ENCODE measurements around the gene ADGRF4. TPM values are rescaled to one million over a fixed set of nuclear protein-coding genes. Genes with fewer than 3 reads are reported as not detected.

Gene ADGRF4
- total and polyA plus RNA-seq, 5 donors from 2014 or later = not detected

DNA sequence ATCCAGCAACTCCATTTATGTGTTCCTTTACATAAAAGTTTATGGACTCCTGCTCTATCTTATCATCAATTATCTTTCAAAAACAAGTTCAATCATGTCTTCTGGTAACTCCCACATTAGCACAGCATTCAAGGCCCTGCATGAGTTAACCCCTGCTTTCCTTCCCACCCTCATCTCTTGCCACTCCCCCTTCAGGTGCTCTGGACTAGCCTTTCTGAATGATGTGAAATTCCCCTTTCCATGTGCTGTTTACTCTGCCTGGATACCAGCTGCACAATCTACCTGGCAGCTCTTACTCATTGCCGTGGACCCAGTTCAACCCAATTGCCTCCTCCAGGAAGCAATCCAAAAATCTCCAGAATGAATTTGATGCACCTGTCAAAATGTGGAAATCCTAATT lies 11.9 kb downstream of the ADGRF4 start:
- H3K9me3 ChIP-seq (ENCODE audit: control insufficient read depth in 2 of 2, low read length in 2 of 2) = no peaks in the 10 kb centered on the region
- H3K36me3 ChIP-seq (ENCODE audit: control insufficient read depth, insufficient read depth, low read length) = no peaks in the 10 kb centered on the region
- no peaks in the 10 kb centered on the region for H3K4me1 ChIP-seq (ENCODE audit: control insufficient read depth, insufficient read depth, low read length, poor library complexity, severe bottlenecking)
- H3K27me3 Mint-ChIP-seq = no peaks in the 10 kb centered on the region
- ATAC-seq (ENCODE audit: low read depth in 2 of 2) (no peak), DNase-seq (no peak)
- H3K9me3 Mint-ChIP-seq = peaks cover 0 to under 1% (median 0%) of the 10 kb centered on the region in 7 donors
- no peaks in the 10 kb centered on the region for H3K27me3 ChIP-seq (ENCODE audit: control insufficient read depth, insufficient read depth, low read length)
- no peaks in the 10 kb centered on the region for H3K36me3 Mint-ChIP-seq
- H3K27ac ChIP-seq (ENCODE audit: insufficient read depth, low read length, poor library complexity, severe bottlenecking) = no peak overlapping the region
- no peak overlapping the region for H3K4me3 Mint-ChIP-seq
- H3K4me3 ChIP-seq (ENCODE audit: low read depth, low read length) = no peak overlapping the region
- no peak overlapping the region for H3K27ac Mint-ChIP-seq
- H3K4me1 Mint-ChIP-seq = no peaks in the 10 kb centered on the region

- ATAC-seq (ENCODE audit: low read depth in 2 of 2) (no peak), DNase-seq (no peak)
- Histone ChIP-seq H3K9me3 (ENCODE audit: control insufficient read depth in 2 of 2, low read length in 2 of 2) (no peaks in the 10 kb centered on the region), H3K36me3 (ENCODE audit: control insufficient read depth, insufficient read depth, low read length) (no peaks in the 10 kb centered on the region), H3K27ac (ENCODE audit: insufficient read depth, low read length, poor library complexity, severe bottlenecking) (no peak overlapping the region), H3K4me1 (ENCODE audit: control insufficient read depth, insufficient read depth, low read length, poor library complexity, severe bottlenecking) (no peaks in the 10 kb centered on the region), H3K27me3 (ENCODE audit: control insufficient read depth, insufficient read depth, low read length) (no peaks in the 10 kb centered on the region), H3K4me3 (ENCODE audit: low read depth, low read length) (no peak overlapping the region)
- Mint-ChIP-seq H3K27ac (no peak overlapping the region), H3K4me3 (no peak overlapping the region), H3K27me3 (no peaks in the 10 kb centered on the region), H3K9me3 (peaks cover 0 to 1% (median 0%) of the 10 kb centered on the region in 7 donors), H3K36me3 (no peaks in the 10 kb centered on the region), H3K4me1 (peaks cover 0 to 4% (median 0%) of the 10 kb centered on the region in 4 donors)
Measured at GRCh38 chr6:47713200-47713599, 14.8 kb downstream of the ADGRF4 start.

GRCh38 chr6:47714802-47715201 lies 16.4 kb downstream of the ADGRF4 start:
- ATAC-seq (ENCODE audit: low read depth in 2 of 2) = no peak
- H3K36me3 ChIP-seq (ENCODE audit: control insufficient read depth, insufficient read depth, low read length) = no peaks in the 10 kb centered on the region
- no peaks in the 10 kb centered on the region for H3K27me3 Mint-ChIP-seq
- H3K36me3 Mint-ChIP-seq = no peaks in the 10 kb centered on the region
- H3K27me3 ChIP-seq (ENCODE audit: control insufficient read depth, insufficient read depth, low read length) = no peaks in the 10 kb centered on the region
- no peak overlapping the region for H3K4me3 Mint-ChIP-seq
- H3K9me3 Mint-ChIP-seq = peaks cover 0 to 2% (median 0%) of the 10 kb centered on the region in 7 donors
- H3K4me3 ChIP-seq (ENCODE audit: low read depth, low read length) = no peak overlapping the region
- H3K4me1 Mint-ChIP-seq = peaks cover 0 to 4% (median 0%) of the 10 kb centered on the region in 4 donors
- H3K4me1 ChIP-seq (ENCODE audit: control insufficient read depth, insufficient read depth, low read length, poor library complexity, severe bottlenecking) = no peaks in the 10 kb centered on the region
- DNase-seq = no peak
- no peak overlapping the region for H3K27ac Mint-ChIP-seq
- no peaks in the 10 kb centered on the region for H3K9me3 ChIP-seq (ENCODE audit: control insufficient read depth in 2 of 2, low read length in 2 of 2)
- no peak overlapping the region for H3K27ac ChIP-seq (ENCODE audit: insufficient read depth, low read length, poor library complexity, severe bottlenecking)

DNA sequence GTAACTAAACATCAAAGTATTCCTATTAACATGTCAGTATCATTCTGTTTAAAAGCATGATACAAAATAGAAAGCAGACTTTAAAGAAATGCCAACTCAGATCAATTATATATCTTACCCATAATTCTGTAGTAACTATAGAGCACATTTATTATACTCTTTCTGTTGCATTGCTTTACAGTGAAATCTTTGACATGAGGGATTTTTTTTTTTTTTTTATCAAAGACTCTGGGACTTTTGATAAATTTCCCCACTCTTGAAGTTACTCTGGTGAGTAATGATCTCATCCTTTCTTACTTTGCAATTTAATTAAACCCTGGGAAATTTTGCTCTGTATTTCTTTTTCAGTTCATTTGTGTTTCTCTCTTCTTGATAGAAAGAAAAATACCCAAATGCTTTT lies 17.4 kb downstream of the ADGRF4 start:
- Mint-ChIP-seq H3K4me1 (peaks cover 0 to 4% (median 0%) of the 10 kb centered on the region in 4 donors), H3K9me3 (peaks cover 0 to 4% (median 0%) of the 10 kb centered on the region in 7 donors), H3K4me3 (no peak overlapping the region), H3K27me3 (no peaks in the 10 kb centered on the region), H3K27ac (no peak overlapping the region), H3K36me3 (no peaks in the 10 kb centered on the region)
- no peak overlapping the region for H3K27ac ChIP-seq (ENCODE audit: insufficient read depth, low read length, poor library complexity, severe bottlenecking)
- ATAC-seq (ENCODE audit: low read depth in 2 of 2) (no peak), DNase-seq (no peak)
- no peaks in the 10 kb centered on the region for H3K4me1 ChIP-seq (ENCODE audit: control insufficient read depth, insufficient read depth, low read length, poor library complexity, severe bottlenecking)
- H3K9me3 ChIP-seq (ENCODE audit: control insufficient read depth in 2 of 2, low read length in 2 of 2) = no peaks in the 10 kb centered on the region
- no peak overlapping the region for H3K4me3 ChIP-seq (ENCODE audit: low read depth, low read length)
- no peaks in the 10 kb centered on the region for H3K27me3 ChIP-seq (ENCODE audit: control insufficient read depth, insufficient read depth, low read length)
- no peaks in the 10 kb centered on the region for H3K36me3 ChIP-seq (ENCODE audit: control insufficient read depth, insufficient read depth, low read length)

- Histone ChIP-seq H3K36me3 (ENCODE audit: control insufficient read depth, insufficient read depth, low read length) (no peaks in the 10 kb centered on the region), H3K4me3 (ENCODE audit: low read depth, low read length) (no peak overlapping the region), H3K9me3 (ENCODE audit: control insufficient read depth in 2 of 2, low read length in 2 of 2) (no peaks in the 10 kb centered on the region), H3K4me1 (ENCODE audit: control insufficient read depth, insufficient read depth, low read length, poor library complexity, severe bottlenecking) (no peaks in the 10 kb centered on the region), H3K27me3 (ENCODE audit: control insufficient read depth, insufficient read depth, low read length) (no peaks in the 10 kb centered on the region), H3K27ac (ENCODE audit: insufficient read depth, low read length, poor library complexity, severe bottlenecking) (no peak overlapping the region)
- Mint-ChIP-seq H3K27ac (peak overlapping the region in 1 of 3 donors; percentile 65), H3K36me3 (no peaks in the 10 kb centered on the region), H3K27me3 (no peaks in the 10 kb centered on the region), H3K4me3 (no peak overlapping the region), H3K4me1 (peaks cover 0 to 4% (median 0%) of the 10 kb centered on the region in 4 donors), H3K9me3 (peaks cover 0 to 4% (median 0%) of the 10 kb centered on the region in 7 donors)
- ATAC-seq (ENCODE audit: low read depth in 2 of 2) (no peak), DNase-seq (no peak)
Measured at GRCh38 chr6:47716207-47716606, 17.8 kb downstream of the ADGRF4 start.

DNA sequence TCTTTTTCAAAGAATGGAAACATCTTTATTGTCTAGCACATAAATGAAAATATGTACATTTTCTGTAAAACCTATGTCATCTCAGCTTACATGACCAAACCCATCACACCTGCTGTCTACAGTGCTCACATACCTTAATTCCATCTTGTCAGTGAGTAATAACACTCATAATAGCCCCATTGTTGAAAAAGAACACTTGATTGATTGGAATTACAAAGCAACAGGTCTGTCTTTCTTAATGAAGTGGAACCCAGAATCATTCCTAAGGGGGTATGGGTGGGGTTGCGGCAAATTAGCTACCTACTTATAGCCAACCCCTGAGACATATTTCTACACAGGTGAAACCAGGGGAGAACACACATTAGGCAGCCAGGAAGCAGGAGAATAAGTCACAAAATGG lies 20.2 kb downstream of the ADGRF4 start:
- Histone ChIP-seq H3K36me3 (ENCODE audit: control insufficient read depth, insufficient read depth, low read length) (no peaks in the 10 kb centered on the region), H3K4me3 (ENCODE audit: low read depth, low read length) (no peak overlapping the region), H3K27ac (ENCODE audit: insufficient read depth, low read length, poor library complexity, severe bottlenecking) (no peak overlapping the region), H3K27me3 (ENCODE audit: control insufficient read depth, insufficient read depth, low read length) (no peaks in the 10 kb centered on the region), H3K9me3 (ENCODE audit: control insufficient read depth in 2 of 2, low read length in 2 of 2) (no peaks in the 10 kb centered on the region), H3K4me1 (ENCODE audit: control insufficient read depth, insufficient read depth, low read length, poor library complexity, severe bottlenecking) (no peaks in the 10 kb centered on the region)
- Mint-ChIP-seq H3K4me1 (peaks cover 0 to 4% (median 0%) of the 10 kb centered on the region in 4 donors), H3K27ac (no peak overlapping the region), H3K27me3 (peaks cover 7% of the 10 kb centered on the region), H3K9me3 (peaks cover 0 to 4% (median 0%) of the 10 kb centered on the region in 7 donors), H3K4me3 (no peak overlapping the region), H3K36me3 (no peaks in the 10 kb centered on the region)
- ATAC-seq (ENCODE audit: low read depth in 2 of 2) (no peak), DNase-seq (no peak)

GRCh38 chr6:47721189-47721588 lies 22.8 kb downstream of the ADGRF4 start:
- H3K4me1 Mint-ChIP-seq = peaks cover 0 to 3% (median 0%) of the 10 kb centered on the region in 4 donors
- DNase-seq (no peak), ATAC-seq (ENCODE audit: low read depth in 2 of 2) (no peak)
- H3K27me3 ChIP-seq (ENCODE audit: control insufficient read depth, insufficient read depth, low read length) = no peaks in the 10 kb centered on the region
- H3K4me3 ChIP-seq (ENCODE audit: low read depth, low read length) = no peak overlapping the region
- no peaks in the 10 kb centered on the region for H3K4me1 ChIP-seq (ENCODE audit: control insufficient read depth, insufficient read depth, low read length, poor library complexity, severe bottlenecking)
- H3K4me3 Mint-ChIP-seq = no peak overlapping the region
- H3K27ac ChIP-seq (ENCODE audit: insufficient read depth, low read length, poor library complexity, severe bottlenecking) = no peak overlapping the region
- no peaks in the 10 kb centered on the region for H3K36me3 Mint-ChIP-seq
- peaks cover 7% of the 10 kb centered on the region for H3K27me3 Mint-ChIP-seq
- no peak overlapping the region for H3K27ac Mint-ChIP-seq
- H3K36me3 ChIP-seq (ENCODE audit: control insufficient read depth, insufficient read depth, low read length) = no peaks in the 10 kb centered on the region
- H3K9me3 Mint-ChIP-seq = peaks cover 0 to 7% (median 0%) of the 10 kb centered on the region in 7 donors
- no peaks in the 10 kb centered on the region for H3K9me3 ChIP-seq (ENCODE audit: control insufficient read depth in 2 of 2, low read length in 2 of 2)

GRCh38 chr6:47722194-47722593 lies 23.8 kb downstream of the ADGRF4 start:
- Histone ChIP-seq H3K9me3 (ENCODE audit: control insufficient read depth in 2 of 2, low read length in 2 of 2) (no peaks in the 10 kb centered on the region), H3K27me3 (ENCODE audit: control insufficient read depth, insufficient read depth, low read length) (no peaks in the 10 kb centered on the region), H3K27ac (ENCODE audit: insufficient read depth, low read length, poor library complexity, severe bottlenecking) (no peak overlapping the region), H3K4me3 (ENCODE audit: low read depth, low read length) (no peak overlapping the region), H3K4me1 (ENCODE audit: control insufficient read depth, insufficient read depth, low read length, poor library complexity, severe bottlenecking) (no peaks in the 10 kb centered on the region), H3K36me3 (ENCODE audit: control insufficient read depth, insufficient read depth, low read length) (no peaks in the 10 kb centered on the region)
- H3K27me3 Mint-ChIP-seq = peaks cover 7% of the 10 kb centered on the region
- no peaks in the 10 kb centered on the region for H3K36me3 Mint-ChIP-seq
- no peak overlapping the region for H3K4me3 Mint-ChIP-seq
- no peak for ATAC-seq (ENCODE audit: low read depth in 2 of 2)
- no peaks in the 10 kb centered on the region for H3K4me1 Mint-ChIP-seq
- H3K9me3 Mint-ChIP-seq = peaks cover 0 to 7% (median 0%) of the 10 kb centered on the region in 7 donors
- no peak overlapping the region for H3K27ac Mint-ChIP-seq
- no peak for DNase-seq
